Stomach (tissue), 4 donors: ENCODE data around the gene SLC66A1.
"Not testable (repeated sequence)": the region's sequence is repeated elsewhere in the genome, so short reads cannot be mapped to it uniquely, and the experiment has no call there.

Experiments used
- CTCF ChIP-seq, 7 experiments: fragments of 450-650 bp in 4 of 7; fragments of 200-600 bp in 3 of 7; sonication (generic) in 3 of 7; IDR thresholded peaks; one replicate each; pipeline ENCODE4 v1.5.1; 2016 to 2019; ENCODE audit warnings: antibody characterized with exemption in 7 of 7, control low read depth in 2 of 7, mild to moderate bottlenecking in 1 of 7
- EP300 ChIP-seq: sonication (generic); formaldehyde crosslinking; IDR thresholded peaks from one replicate; pipeline ENCODE4 v1.6.1; 2017; ENCODE audit warnings: antibody characterized with exemption
- POLR2A ChIP-seq, 4 donors: fragments of 450-650 bp; IDR thresholded peaks; one replicate each; pipeline ENCODE4 v1.6.1; 2016; ENCODE audit warnings: antibody characterized with exemption in 4 of 4, control low read depth in 2 of 4, mild to moderate bottlenecking in 1 of 4, moderate library complexity in 1 of 4
- POLR2AphosphoS5 ChIP-seq, 3 donors: sonication (generic); formaldehyde crosslinking; IDR thresholded peaks; one replicate each; pipeline ENCODE4 v1.6.1; 2016; ENCODE audit warnings: antibody characterized with exemption in 3 of 3

GRCh38 chr1:19304081-19304480 lies 8.0 kb upstream of the SLC66A1 start:
- not testable (repeated sequence) for TF ChIP-seq CTCF (IDR thresholded peaks at IDR 0.05); POLR2AphosphoS5 (IDR thresholded peaks at IDR 0.05); POLR2A (IDR thresholded peaks at IDR 0.05); EP300
